Measurements from ENCODE around the gene NOP53.
"Not testable (repeated sequence)": the region's sequence is repeated elsewhere in the genome, so short reads cannot be mapped to it uniquely, and the experiment has no call there.

NOP53 gene

DNA sequence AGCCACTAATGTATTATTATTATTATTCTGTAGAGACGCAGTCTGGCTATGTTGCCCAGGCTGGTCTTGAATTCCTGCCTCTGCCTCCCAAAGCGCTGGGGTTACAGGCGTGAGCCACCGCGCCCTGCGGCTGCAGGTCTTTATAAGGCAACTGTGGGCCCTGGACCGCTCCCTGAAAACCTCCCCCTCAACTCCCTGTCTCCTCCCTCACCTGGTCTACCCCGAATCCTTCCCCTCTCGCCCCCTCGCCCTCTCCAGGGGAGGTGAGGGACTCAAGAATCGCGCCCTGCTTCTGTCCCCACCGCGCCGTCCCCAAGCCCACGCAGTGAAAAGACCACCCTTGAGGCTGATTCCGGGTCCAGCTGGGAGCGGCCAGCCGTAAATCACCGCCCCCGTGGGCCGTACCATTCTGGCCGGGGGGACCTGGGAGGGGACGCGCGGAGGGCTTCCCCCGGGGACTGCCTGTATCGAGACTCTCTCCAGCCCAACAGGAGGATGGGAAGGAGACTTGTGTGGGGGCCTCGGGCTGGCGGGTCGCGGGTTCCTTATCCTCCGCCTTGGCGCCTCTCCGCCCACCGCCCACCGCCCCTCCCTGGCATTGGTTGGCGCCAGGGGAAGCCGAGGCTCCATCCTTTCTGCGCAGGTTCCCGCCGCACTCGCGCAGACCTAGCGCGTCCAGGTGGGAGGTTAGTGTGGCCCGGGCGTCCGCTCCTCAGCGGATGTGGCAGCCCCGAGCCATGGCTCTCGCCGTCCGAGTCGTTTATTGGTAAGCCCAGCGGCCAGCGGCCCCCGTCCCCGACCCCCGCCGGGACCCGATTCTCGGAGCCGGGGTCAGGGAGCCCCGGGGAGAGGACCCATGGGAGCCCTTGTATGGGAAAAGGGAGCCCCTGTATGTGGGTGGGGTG is 33.0 kb downstream of the NOP53 start, which contains the start of gene SELENOW:
SELENOW (plus strand) TSS at position 655 of the 905 bp plus-strand sequence; CDS start at position 738, 83 bp downstream.
- peak; percentile 94 for DNase-seq

DNA sequence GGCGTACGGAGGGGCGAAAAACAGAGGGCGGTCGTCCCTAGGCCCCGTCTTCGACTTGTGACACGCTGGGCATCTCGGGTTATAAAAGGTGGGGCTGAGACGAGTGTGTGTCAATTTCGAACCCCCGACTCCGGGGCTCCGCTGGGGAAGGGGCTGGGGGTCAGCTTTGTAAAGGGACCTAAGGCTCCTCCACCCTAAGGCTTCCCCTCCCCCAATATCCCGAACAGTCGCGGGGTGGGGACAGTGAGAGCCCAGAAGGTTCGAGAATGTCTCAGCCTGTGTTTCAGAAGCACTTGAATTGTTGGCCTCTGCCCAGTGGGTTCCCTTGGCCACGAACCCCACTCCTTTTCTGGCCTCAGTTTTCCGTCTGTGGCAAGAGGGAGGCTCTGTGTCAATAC is 33.6 kb downstream of the NOP53 start:
- no peak for DNase-seq

DNA sequence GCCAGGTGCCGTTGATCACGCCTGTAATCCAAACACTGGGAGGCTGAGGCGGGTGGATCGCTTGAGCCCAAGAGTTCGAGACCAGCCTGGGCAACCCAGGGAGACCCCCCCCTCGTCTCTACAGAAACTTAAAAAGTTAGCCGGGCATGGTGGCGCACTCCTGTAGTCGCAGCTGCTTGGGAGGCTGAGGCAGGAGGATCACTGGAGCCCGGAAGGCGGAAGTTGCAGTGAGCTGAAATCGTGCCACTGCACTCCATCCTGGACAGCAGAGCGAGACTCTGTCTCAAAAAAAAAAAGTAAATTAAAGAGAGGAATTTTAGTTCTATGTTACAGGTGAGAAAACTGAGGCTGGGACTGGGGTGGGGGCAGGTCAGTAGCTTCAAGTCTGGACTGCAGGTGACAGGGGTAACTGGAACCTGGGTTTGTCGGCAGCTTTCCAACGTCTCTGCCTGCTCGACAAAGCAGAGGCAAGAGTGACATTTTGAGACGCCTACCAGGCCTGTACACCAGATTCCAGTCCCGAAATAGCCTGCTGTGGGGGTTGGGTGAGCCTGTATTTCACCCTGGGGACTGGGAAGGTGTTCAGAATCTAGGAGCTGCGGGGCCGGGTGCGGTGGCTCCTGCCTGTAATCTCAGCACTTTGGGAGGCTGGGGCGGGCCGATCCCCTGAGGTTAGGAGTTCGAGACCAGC is 34.3 kb downstream of the NOP53 start:
- DNase-seq = no peak

DNA sequence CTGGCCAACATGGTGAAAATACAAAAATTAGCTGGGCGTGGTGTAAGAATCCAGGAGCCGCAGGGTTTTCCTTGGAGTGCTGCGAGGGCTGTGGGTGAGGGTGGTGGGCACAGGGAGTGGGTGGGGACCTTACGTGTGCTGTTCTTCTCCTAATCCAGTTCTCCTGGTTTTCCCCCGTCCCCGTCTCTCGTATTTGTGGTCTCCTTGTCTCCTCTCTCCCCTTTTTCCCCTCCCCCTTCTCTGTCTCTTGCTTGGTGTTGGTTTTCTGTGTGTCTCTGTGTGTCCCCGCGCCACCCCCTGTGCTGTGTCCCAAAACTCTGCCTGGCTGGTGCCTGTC is 34.8 kb downstream of the NOP53 start:
- no peak for DNase-seq

DNA sequence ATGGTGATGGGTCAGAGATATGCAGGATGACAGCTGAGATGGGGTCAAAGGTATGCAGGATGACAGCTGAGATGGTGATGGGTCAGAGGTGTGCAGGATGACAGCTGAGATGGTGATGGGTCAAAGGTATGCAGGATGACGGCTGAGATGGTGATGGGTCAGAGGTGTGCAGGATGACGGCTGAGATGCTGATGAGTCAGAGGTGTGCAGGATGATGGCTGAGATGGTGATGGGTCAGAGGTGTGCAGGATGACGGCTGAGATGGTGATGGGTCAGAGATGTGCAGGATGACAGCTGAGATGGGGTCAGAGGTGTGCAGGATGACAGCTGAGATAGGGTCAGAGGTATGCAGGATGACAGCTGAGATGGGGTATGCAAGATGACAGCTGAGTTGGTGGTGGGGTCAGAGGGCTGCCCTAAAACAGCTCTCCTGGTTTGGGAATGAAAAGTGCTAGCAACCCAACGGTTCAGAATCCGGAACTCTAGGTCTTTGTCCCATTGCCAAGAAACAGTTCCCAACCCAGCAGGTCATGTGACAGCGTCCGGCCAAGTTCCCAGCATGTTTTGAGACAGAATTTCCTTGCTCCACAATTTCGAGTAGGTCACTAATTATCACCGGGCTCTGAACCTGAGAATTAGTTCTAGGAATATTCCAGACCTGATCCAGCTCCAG is 36.4 kb downstream of the NOP53 start:
- DNase-seq = no peak

DNA sequence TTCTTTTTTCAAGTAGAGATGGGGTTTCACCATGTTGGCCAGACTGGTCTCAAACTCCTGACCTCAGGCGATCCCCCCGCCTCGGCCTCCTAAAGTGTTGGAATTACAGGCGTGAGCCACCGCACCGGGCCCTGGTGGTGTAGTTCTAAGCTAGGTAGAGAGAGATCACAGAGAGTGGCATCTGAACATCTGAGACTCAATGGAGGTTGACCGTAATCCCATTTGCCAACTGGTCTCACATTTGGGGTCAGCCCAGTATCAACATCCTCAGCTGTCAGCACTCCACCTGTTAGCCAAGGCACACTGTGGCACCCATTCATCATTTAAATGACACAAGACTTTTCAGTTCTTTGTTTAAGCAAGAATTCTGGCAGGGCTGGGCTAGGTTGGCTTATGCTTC is 41.2 kb downstream of the NOP53 start:
- DNase-seq = no peak

DNA sequence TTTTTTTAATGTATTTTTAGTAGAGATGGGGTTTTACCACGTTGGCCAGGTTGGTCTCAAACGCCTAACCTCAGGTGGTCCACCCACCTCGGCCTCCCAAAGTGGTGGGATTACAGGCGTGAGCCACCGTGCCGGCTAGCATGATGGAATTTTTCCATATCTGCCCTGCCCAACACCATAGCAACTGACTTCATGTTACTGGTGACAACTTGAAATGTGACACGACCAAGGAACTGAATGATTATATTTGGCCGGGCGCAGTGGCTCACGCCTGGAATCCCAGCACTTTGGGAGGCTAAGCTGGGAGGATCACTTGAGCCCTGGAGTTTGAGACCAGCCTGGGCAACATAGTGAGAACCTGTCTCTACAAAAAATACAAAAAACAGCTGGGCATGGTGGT is 42.0 kb downstream of the NOP53 start:
- DNase-seq = not testable (repeated sequence)

DNA sequence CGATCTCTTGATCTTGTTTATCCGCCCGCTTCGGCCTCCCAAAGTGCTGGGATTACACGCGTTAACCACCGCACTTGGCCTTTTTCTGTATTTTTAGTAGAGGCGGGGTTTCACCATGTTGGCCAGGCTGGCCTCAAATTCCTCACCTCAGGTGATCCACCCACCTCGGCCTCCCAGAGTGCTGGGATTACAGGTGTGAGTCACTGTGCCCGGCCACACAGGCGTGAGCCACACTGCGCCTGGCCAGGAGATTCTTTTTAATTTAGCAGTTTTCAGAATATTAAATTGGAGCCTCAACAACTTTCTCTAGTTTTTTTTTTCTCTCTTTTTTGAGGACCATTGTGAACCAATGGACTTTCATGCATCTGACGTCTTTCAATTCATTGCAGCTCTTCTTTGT is 44.5 kb downstream of the NOP53 start:
- DNase-seq = not testable (repeated sequence)

DNA sequence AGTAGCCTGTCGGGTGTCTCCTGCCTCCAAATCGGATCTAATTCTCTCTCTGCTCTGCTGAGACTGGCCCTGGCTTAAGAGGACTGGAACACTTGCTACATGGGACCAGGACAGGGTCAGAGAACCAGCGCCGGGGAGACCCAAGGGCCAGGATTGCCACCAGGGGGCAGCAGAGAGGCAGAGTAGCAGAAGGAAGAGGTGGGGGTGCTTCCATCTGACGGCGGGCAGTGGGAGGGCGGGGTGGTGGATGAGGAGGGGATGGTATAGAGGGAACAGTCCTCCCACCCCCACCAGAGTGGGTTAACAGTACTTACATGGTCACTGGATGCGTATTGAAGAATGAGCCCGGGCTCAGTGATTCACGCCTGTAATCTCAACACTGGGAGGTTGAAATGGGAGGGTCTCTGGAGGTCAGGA is 45.1 kb downstream of the NOP53 start:
- peak; percentile 89 for DNase-seq

DNA sequence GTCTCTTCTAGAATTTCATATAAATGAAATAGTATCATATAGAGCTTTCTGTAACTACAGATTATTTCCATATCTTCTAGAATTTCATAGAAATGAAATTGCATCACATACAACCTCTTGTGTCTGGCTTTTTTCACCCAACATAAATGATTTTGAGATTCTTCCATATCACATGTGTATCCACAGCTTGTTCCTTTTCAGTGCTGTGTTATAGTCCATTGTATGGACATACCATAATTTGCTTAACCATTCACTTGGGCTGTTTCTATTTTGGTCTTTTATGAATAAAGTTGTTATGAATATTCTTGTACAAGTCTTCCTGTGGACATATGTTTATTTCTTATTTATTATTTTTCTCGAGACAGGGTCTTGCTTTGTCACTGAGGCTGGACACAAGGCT is 47.3 kb downstream of the NOP53 start:
- DNase-seq = no peak

DNA sequence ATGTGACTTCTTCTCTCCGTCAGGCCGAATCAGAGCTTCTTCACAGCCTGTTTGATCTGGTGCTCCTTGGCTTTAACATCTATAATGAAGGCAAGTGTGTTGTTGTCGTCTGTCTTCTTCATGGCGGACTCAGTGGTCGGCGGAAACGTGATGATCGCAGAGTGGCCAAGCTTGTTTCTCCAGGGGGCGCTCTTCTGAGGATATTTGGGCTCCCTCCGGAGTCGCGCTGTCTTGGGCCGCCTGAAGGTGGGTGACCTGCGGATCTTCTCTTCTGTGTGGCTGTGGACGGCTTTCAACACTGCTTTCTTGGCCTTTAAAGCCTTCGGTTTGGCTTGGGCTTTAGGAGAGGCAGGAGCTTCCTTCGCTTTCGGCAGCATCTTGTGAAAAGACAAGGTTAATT is 49.2 kb downstream of the NOP53 start:
- no peak for DNase-seq

DNA sequence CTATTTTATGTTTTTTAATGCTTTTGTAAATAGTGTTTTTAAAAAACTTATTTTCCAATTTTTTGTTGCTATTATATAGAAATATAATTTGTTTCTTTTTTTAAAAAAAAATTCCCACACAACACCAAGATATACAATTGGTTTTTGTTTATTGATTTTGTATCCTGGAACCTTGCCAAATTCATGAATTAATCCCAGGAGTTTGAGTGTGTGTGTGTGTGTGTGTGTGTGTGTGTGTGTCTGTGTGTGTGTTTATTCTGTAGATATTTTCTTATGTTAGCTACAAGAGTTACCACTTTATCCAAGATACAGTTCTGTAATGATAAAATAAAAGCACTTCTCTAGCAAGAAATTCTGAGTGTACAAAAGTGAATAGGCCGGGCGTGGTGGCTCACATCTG is 51.4 kb downstream of the NOP53 start:
- DNase-seq = no peak

DNA sequence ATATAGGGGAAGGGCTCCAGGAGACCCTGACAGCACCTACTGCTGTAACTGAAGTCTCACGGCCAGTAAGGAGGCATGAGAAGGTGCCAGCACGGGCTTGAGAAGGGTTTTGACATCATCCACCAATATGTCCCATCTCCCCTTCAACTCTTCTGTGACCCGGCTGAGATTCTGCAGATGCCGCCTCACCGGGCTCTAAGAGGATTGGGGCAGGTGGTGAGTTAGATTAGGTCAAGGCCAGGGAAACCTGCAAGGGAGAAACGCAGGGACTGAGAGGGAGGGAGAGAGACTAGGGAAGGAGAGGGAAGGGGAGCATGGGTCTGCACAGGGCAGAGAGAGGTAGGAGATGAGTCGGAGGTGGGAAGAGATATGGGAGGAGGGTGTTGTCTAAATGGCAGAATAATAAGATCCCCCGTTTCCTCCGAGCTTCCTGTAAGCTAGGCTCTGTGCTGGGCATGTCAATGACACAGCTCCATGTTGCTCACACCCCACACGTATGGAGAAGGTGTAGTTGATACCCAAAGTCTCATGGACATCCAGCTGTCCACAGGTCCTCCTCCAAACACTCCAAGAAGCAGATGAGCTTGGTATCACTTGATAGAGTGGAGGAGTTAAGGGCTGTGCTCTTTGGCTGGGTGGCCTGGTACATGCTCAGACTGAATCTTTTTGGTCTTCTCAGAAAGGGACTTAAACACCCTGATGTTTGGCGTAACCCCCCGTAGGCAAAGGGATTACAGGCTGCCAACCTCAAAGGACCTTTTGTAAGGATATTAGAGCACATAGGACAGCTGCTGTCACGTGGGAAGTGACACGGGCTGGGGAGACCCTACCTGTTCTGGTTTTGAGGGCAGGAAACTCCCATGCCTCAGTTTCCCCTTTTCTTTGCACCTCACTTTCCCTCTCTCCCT is 52.9 kb downstream of the NOP53 start:
- no peak for DNase-seq

DNA sequence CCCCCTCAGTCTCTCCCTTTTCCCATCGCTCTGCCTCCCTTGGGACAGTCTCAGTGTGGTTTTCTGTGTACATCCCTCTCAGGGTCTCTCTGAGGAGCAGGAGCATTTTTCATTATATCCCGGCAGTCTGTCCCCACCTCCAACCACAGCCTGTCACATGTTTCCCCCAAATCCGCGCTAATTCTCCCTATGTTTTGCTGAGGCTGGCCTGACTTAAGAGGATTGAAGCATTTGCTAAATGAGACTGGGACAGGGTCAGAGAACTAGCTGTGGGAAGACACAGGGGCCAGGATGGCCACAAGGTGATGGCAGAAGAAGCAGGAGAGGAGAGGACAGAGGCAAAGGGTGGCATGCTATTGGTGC is 53.5 kb downstream of the NOP53 start:
- DNase-seq = no peak

DNA sequence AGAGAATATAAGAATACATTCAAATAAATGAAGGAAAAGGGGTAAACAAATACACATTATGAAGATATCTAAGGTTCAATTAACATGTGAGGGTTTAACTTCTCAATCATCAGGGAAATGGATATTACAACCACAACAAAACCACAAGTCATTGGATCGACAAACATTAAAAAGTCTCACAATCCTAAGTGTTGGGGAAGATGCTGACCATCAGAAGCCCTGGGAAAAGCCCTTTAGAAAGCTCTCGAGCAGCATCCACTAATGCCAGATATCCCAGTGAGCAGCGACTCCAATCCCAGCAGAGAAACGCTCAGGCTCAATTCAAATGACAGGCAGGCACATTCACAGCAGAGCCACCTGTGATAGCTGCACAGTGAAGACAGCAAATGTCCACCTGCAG is 55.9 kb downstream of the NOP53 start:
- no peak for DNase-seq

DNA sequence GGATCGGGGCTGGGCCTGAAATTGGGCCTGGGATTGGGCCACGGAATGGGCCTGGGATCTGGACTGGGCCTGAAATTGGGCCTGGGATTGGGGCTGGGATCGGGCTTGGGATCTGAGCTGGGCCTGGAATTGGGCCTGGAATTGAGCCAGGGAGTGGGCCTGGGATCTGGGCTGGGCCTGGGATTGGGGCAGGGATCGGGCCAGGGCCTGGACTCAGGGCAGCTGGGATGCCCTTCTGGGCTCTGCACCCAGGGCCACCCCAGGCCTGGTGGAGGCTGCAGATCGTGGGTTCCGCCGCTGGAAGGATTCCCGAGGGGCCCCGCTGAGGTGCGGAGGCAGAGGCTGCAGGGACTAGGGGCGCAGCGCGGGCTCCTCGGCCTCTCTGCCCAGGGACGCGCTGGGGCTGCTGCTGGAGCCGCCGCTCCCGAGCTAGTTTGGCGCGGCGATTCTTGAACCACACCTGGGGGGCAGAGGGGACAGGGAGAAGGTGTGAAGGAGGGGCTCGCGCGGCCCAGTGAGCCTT is 57.2 kb downstream of the NOP53 start:
- DNase-seq = no peak

DNA sequence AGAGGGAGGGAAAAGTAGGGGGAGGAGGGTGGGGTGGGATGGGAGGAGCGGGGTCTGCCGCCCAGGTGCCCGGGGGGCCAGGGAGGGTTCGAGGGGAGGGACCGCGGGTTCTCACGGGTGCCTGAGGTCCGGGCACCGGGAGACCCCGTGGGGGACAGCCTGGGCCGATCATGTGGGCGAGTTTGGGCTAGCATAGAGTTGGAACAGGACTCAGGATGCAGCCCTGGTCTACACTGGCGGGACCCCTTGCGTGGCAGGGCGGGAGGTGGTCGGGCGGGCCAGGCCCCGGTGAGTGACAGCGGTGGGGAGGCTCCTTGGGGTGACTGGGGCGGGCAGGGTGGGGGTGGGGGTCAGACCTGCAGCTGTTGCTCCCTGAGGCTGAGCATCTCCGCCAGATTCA is 57.8 kb downstream of the NOP53 start:
- not testable (repeated sequence) for DNase-seq

DNA sequence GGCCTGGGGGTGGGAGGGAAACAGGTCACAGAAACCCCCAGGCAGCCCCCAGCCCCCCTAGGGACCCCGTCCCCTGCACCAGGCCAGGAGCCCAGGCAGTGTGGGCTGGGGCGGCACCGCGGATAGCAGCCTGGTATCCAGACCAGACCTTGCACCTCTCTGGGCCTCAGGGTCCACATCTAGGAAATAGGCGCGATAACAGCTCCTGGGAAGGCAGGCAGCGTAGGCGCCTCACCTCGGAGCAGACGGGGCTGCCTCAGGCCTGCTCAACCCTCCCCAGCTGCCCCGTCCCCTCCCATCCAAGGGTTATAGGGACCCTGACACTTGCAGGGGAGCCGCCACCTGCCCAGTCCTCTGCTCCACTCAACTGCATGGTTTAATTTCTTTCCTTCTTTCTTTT is 58.3 kb downstream of the NOP53 start:
- not testable (repeated sequence) for DNase-seq

DNA sequence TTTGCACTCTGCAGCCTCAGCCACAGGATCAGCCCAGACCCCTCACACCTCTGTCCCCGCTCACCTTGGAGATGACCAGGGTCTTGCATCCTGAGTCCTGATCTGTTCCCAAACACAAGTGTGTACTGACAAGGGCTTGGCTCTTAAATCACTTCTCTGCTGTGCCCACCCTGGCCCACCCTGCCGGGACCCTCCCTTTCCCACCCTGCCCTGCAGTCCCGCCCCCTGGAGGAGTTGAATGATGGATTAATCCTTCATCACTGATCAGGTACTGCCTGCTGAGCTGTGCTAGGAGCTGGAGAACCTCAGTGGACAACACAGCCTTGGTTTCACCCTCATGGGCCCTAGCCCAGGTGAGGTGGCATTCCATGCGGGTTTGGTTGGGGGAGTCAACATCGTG is 59.1 kb downstream of the NOP53 start, which contains the start of gene TPRX1:
TPRX1 (minus strand) TSS at position 101 of the 400 bp plus-strand sequence; CDS start at position 89, 12 bp downstream.
- DNase-seq = not testable (repeated sequence)

DNA sequence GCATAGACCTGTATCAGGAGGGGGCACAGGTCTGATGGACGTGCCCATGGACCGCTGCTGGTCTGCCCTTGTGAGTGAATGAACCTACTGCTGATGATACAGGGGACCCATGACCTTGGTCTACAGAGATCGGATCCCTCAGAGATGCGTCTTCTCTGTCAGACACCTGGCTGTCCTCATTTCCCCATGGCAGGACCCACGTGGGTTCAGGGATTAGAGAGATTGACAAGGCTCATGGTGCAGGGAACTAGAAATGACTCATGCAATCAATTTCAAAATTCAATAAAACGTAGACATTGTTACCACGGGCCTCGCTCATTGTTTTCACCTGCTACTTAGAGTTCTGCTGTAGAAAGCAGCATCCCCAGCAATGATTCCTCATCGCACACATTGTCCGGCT is 60.0 kb downstream of the NOP53 start:
- DNase-seq = no peak

DNA sequence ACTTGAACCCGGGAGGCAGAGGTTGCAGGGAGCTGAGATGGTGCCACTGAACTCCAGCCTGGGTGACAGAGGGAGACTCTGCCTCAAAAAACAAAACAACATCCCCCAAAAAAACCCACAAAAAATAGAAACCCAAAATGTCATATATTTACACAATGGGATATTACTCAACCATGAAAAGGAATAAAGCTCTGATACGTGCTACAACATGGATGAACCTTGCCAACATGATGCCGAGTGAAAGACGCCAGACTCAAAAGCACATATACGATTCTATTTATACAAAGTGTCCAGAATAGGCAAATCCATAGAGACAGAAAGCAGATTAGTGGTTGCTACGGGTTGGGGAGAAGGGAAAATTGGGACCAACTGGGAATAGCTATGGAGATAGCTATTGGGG is 61.1 kb downstream of the NOP53 start:
- no peak for DNase-seq
